Raji (cell line): Measurements from ENCODE around the gene BRD2.

Experiments used
- POLR2A ChIP-seq: IDR thresholded peaks from 2 replicates; pipeline ENCODE4 v1.6.1; 2011; ENCODE audit warnings: low read depth, low read length, control low read depth; ENCODE audit not compliant: insufficient read depth

The BRD2 gene

GRCh38 chr6:32962213-32962826, 6.1 kb upstream of the BRD2 start:
- TF ChIP-seq POLR2A, result no peak

- TF ChIP-seq POLR2A, result no peak
Observed at GRCh38 chr6:32963866-32964265, 4.5 kb upstream of the BRD2 start.

- TF ChIP-seq POLR2A, result no peak
Observed at GRCh38 chr6:32964776-32965175, 3.6 kb upstream of the BRD2 start.

- peak; percentile 37; the same call in 1 of the 2 replicates for TF ChIP-seq POLR2A
Observed at GRCh38 chr6:32967151-32968091, 973 bp upstream of the BRD2 start.

- TF ChIP-seq POLR2A, result peak; percentile 66; the same call in 1 of the 2 replicates
Observed at GRCh38 chr6:32968867-32969684, 682 bp downstream of the BRD2 start.

- peak; percentile 10; the same call in 1 of the 2 replicates for TF ChIP-seq POLR2A
Observed at GRCh38 chr6:32969685-32970412, 1.5 kb downstream of the BRD2 start.

- no peak for TF ChIP-seq POLR2A
Observed at GRCh38 chr6:32970413-32971241, 2.2 kb downstream of the BRD2 start.

- TF ChIP-seq POLR2A, result peak; percentile 50; the same call in 1 of the 2 replicates
Observed at GRCh38 chr6:32971242-32971580, 2.8 kb downstream of the BRD2 start.

- TF ChIP-seq POLR2A, result peak; percentile 99
Observed at GRCh38 chr6:32971581-32972352, 3.4 kb downstream of the BRD2 start.

- no peak for TF ChIP-seq POLR2A
Observed at GRCh38 chr6:32972353-32973143, 4.2 kb downstream of the BRD2 start.

- TF ChIP-seq POLR2A, result no peak
Observed at GRCh38 chr6:32973144-32974015, 5.0 kb downstream of the BRD2 start.

GRCh38 chr6:32974016-32974333, 5.6 kb downstream of the BRD2 start:
- TF ChIP-seq POLR2A, result no peak
